Muscle of leg (tissue), 16 donors: ENCODE results near the gene MKNK2. TPM values are rescaled to one million over a fixed set of nuclear protein-coding genes. Genes with fewer than 3 reads are reported as not detected.

Experiments
- DNase-seq: peaks from one replicate; pipeline ENCODE4 v3.0.0; 2013
- H3K27ac ChIP-seq: one replicate; pipeline ENCODE4 v1.5.1; 2013; ENCODE audit warnings: mild to moderate bottlenecking, low read length, control low read depth
- H3K27me3 ChIP-seq: one replicate; pipeline ENCODE4 v1.6.1; 2013; ENCODE audit warnings: low read length; ENCODE audit not compliant: control insufficient read depth, insufficient read depth
- H3K36me3 ChIP-seq: one replicate; pipeline ENCODE4 v1.6.1; 2013; ENCODE audit warnings: low read length; ENCODE audit not compliant: control insufficient read depth, insufficient read depth
- H3K4me1 ChIP-seq: one replicate; pipeline ENCODE4 v1.6.1; 2013; ENCODE audit warnings: low read length; ENCODE audit not compliant: control insufficient read depth, insufficient read depth
- H3K4me3 ChIP-seq: one replicate; pipeline ENCODE4 v1.5.1; 2013; ENCODE audit warnings: low read length, control low read depth
- H3K9me3 ChIP-seq: replicated peaks from 2 replicates; pipeline ENCODE4 v1.6.1; 2013; ENCODE audit warnings: low read depth, low read length; ENCODE audit not compliant: control insufficient read depth
- WGBS: methylation state at CpG from one replicate; pipeline ENCODE4 v1.1.5; 2013; ENCODE audit warnings: missing lambda C conversion rate; ENCODE audit not compliant: insufficient coverage; 5-methylcytosine and 5-hydroxymethylcytosine counted together
- long read RNA-seq, 11 donors: transcript quantifications; one replicate each; lab custom pipeline, GENCODE V29; 2026
- polyA plus RNA-seq, 8 donors: library from polyadenylated mRNA; unstranded; fragments of 120-200 nt; gene quantifications; one replicate each; pipeline versions ENCODE4 v1.2.1 to v1.2.3, GENCODE V29; 2013; ENCODE audit warnings: inconsistent platforms in 1 of 8, low replicate concordance in 1 of 8; ENCODE audit not compliant: insufficient read length in 8 of 8, insufficient read depth in 1 of 8
- total RNA-seq: library from RNA; stranded (reverse); fragments of 120-200 nt; gene quantifications from one replicate; pipeline ENCODE4 v1.2.4, GENCODE V29; 2013

Gene MKNK2
- 64.6 TPM for total RNA-seq
- polyA plus RNA-seq: 100 to 1,000 TPM in 1 of 8 donors, 10 to 100 TPM in 7; 56.9 to 115 (median 76.2) TPM
- long read RNA-seq, donor 1, partial matches to known transcripts: 43 of 51 reads
- long read RNA-seq, donor 1, other reads (novel, unspliced or antisense): 0 of 51 reads
- long read RNA-seq, donor 2, partial matches to known transcripts: 0 of 1 reads
- long read RNA-seq, donor 2, other reads (novel, unspliced or antisense): 0 of 1 reads
- long read RNA-seq, donor 3, transcript MKNK2-201 (14 exons, 3,774 nt): major isoform, 15 of 43 reads
- long read RNA-seq, donor 3, transcript MKNK2-202 (14 exons, 1,744 nt): minor isoform, 6 of 43 reads
- long read RNA-seq, donor 3, transcript MKNK2-211 (4 exons, 875 nt): minor isoform, 6 of 43 reads
- long read RNA-seq, donor 3, partial matches to known transcripts: 0 of 43 reads
- long read RNA-seq, donor 3, other reads (novel, unspliced or antisense): 15 of 43 reads
- long read RNA-seq, donor 4, partial matches to known transcripts: 0 of 4 reads
- long read RNA-seq, donor 4, other reads (novel, unspliced or antisense): 0 of 4 reads
- long read RNA-seq, donor 5, transcript MKNK2-211 (4 exons, 875 nt): minor isoform, 7 of 88 reads
- long read RNA-seq, donor 5, transcript MKNK2-202 (14 exons, 1,744 nt): major isoform, 12 of 88 reads
- long read RNA-seq, donor 5, transcript MKNK2-201 (14 exons, 3,774 nt): minor isoform, 10 of 88 reads
- long read RNA-seq, donor 5, partial matches to known transcripts: 58 of 88 reads
- long read RNA-seq, donor 5, other reads (novel, unspliced or antisense): 0 of 88 reads
- long read RNA-seq, donor 6, transcript MKNK2-201 (14 exons, 3,774 nt): major isoform, 12 of 77 reads
- long read RNA-seq, donor 6, transcript MKNK2-211 (4 exons, 875 nt): minor isoform, 5 of 77 reads
- long read RNA-seq, donor 6, partial matches to known transcripts: 51 of 77 reads
- long read RNA-seq, donor 6, other reads (novel, unspliced or antisense): 5 of 77 reads
- long read RNA-seq, donor 7, transcript MKNK2-201 (14 exons, 3,774 nt): minor isoform, 5 of 17 reads
- long read RNA-seq, donor 7, transcript MKNK2-202 (14 exons, 1,744 nt): major isoform, 6 of 17 reads
- long read RNA-seq, donor 7, partial matches to known transcripts: 5 of 17 reads
- long read RNA-seq, donor 7, other reads (novel, unspliced or antisense): 0 of 17 reads
- long read RNA-seq, donor 8, partial matches to known transcripts: 22 of 28 reads
- long read RNA-seq, donor 8, other reads (novel, unspliced or antisense): 0 of 28 reads
- long read RNA-seq, donor 9, partial matches to known transcripts: 0 of 7 reads
- long read RNA-seq, donor 9, other reads (novel, unspliced or antisense): 0 of 7 reads
- long read RNA-seq, donor 10, partial matches to known transcripts: 5 of 10 reads
- long read RNA-seq, donor 10, other reads (novel, unspliced or antisense): 0 of 10 reads
- long read RNA-seq, donor 11, transcript MKNK2-201 (14 exons, 3,774 nt): major isoform, 12 of 19 reads
- long read RNA-seq, donor 11, partial matches to known transcripts: 0 of 19 reads
- long read RNA-seq, donor 11, other reads (novel, unspliced or antisense): 0 of 19 reads

DNA sequence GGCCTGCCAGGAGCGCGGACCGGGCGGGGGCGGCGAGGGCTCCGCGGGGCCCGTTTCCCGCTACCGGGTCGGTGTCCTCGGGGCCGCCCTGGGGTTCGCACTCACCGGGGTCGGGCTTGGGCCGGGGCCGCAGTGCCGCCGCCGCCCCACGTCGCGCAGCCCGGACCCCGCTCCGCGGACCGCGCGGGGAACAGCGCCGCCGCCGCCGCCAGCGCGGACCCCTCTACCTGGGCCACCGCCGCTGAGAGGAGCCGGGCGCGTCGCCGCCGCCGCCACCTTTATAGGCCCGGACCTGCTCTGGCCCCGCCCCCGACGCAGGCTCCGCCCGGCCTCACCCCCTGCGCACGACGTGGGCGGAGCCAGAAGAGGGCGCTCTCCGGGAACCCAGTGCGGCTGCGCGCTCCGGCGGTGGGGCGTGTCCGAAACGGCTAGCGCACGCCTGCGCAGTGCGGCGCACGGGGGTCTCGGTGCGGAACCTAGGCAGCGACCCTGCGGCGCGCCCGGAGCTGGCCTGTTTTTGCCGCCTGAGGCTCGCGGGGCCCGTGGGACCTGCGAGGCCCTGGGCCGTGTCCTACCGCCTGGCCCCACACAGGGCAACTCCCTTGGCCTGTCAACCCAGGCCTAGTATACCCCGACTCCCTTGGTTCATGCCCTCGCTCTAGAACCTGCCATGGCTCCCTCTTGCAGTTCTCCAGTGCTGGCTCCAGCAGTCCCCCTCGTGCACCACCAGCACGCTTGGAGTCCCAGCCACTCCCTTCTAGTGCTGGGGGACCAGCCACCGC lies at the start of gene MKNK2:
TSS of gene MKNK2 (minus strand) at position 254 of the 782 bp plus-strand sequence. CDS start 393 bp downstream, outside the sequence.
- Histone ChIP-seq H3K4me1 (peaks cover 55% of the 10 kb centered on the region), H3K4me3 (peak within 1 kb of the TSS; percentile 87), H3K27me3 (no peaks in the 10 kb centered on the region), H3K27ac (peak within 1 kb of the TSS; percentile 85), H3K9me3 (no peaks in the 10 kb centered on the region), H3K36me3 (peaks cover 25% of the 10 kb centered on the region)
- WGBS: under 1% methylated on average over 90 of the region's 93 CpGs
- DNase-seq: peak; percentile 94

DNA sequence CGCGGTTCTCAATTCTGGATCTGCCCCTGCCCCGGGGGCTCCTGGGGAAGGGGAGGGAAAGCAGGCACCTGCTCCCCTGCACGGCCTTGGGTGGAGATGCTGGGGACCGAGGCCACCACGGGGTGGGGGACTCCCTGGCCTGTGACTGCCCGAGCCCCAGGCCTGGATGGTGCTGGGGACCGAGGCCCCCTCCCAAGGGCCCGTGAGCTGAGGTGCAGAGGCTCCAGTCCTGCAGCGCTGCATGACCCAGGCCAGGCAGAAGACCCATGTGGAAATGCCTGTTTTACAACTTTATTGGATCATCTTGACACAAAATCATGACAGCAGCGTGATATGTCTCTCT lies 49.6 kb upstream of the MKNK2 start:
- Histone ChIP-seq H3K27ac (no peak overlapping the region), H3K4me3 (no peak overlapping the region), H3K4me1 (peaks cover 13% of the 10 kb centered on the region), H3K9me3 (no peaks in the 10 kb centered on the region), H3K27me3 (no peaks in the 10 kb centered on the region), H3K36me3 (peaks cover 61% of the 10 kb centered on the region)
- DNase-seq: no peak
- WGBS: 83% methylated on average over 5 of the region's 11 CpGs

DNA sequence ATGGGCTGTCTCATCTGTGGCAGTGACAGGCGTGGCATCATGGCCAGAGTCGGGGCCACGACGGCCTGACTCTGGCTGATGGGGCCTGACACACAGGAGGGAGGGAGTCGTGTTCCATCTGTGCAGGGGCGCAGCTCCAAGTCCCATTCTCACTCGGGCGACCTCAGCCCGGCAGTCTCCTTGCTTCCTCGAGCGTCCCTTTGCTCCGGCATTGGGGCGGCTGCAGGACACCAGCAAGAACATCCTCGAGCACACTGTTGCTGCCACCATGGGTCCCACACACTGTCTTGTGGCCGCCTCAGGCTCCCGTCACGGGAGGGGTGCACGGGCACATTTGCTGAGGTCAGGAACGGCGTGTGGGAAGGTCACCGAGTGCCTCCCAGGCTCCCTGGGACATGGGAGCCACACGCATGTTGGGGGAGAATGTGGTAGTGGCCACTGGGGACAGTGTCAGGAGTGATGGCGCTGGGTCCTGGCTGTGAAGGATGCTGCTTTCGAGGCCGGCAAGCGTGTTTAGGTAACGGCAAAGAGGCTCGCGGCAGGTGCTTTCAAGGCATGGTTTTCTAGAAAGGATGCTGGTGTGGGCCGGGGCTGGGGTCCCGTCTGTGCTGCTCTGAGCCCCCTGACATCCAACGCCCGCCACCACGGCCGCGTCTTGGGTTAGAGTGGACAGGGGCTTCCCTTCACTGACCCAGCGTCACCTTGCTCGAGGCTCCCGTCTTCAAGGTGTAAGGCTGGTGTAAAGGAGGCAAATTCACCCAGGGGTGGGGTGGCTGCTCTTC lies 49.1 kb upstream of the MKNK2 start:
- Histone ChIP-seq H3K4me3 (no peak overlapping the region), H3K27ac (no peak overlapping the region), H3K9me3 (no peaks in the 10 kb centered on the region), H3K4me1 (peaks cover 18% of the 10 kb centered on the region), H3K27me3 (no peaks in the 10 kb centered on the region), H3K36me3 (peaks cover 55% of the 10 kb centered on the region)
- DNase-seq: no peak
- WGBS: 78% methylated on average over 36 of the region's 39 CpGs

DNA sequence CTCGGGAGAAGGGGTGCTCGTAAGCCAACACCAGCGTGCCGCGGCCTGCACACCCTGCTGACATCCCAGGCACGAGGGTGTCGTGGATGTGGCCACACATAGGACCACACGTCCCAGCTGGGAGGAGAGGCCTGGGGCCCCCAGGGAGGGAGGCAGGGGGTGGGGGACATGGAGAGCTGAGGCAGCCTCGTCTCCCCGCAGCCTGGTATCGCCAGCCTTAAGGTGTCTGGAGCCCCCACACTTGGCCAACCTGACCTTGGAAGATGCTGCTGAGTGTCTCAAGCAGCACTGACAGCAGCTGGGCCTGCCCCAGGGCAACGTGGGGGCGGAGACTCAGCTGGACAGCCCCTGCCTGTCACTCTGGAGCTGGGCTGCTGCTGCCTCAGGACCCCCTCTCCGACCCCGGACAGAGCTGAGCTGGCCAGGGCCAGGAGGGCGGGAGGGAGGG lies 48.0 kb upstream of the MKNK2 start:
- Histone ChIP-seq H3K27ac (no peak overlapping the region), H3K9me3 (no peaks in the 10 kb centered on the region), H3K4me1 (peaks cover 26% of the 10 kb centered on the region), H3K27me3 (no peaks in the 10 kb centered on the region), H3K36me3 (peaks cover 49% of the 10 kb centered on the region), H3K4me3 (no peak overlapping the region)
- WGBS: 66% methylated on average over 13 of the region's 16 CpGs
- no peak for DNase-seq

DNA sequence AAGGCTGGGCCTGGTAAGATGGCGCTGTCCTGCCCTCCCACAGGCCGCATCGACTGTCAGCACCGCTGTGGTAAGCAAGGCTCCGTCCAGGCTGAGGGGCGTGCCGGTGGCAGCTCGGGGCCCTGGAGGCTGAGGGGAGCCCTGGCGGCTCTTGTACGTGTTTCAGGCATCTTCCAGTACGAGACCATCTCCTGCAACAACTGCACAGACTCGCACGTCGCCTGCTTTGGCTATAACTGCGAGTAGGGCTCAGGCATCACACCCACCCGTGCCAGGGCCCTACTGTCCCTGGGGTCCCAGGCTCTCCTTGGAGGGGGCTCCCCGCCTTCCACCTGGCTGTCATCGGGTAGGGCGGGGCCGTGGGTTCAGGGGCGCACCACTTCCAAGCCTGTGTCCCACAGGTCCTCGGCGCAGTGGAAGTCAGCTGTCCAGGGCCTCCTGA lies 46.9 kb upstream of the MKNK2 start:
- peak; percentile 30 for DNase-seq
- H3K9me3 ChIP-seq: no peaks in the 10 kb centered on the region
- no peak overlapping the region for H3K4me3 ChIP-seq
- H3K27ac ChIP-seq: no peak overlapping the region
- H3K27me3 ChIP-seq: no peaks in the 10 kb centered on the region
- peaks cover 26% of the 10 kb centered on the region for H3K4me1 ChIP-seq
- WGBS: 66% methylated on average over 23 of the region's 23 CpGs
- peaks cover 46% of the 10 kb centered on the region for H3K36me3 ChIP-seq

DNA sequence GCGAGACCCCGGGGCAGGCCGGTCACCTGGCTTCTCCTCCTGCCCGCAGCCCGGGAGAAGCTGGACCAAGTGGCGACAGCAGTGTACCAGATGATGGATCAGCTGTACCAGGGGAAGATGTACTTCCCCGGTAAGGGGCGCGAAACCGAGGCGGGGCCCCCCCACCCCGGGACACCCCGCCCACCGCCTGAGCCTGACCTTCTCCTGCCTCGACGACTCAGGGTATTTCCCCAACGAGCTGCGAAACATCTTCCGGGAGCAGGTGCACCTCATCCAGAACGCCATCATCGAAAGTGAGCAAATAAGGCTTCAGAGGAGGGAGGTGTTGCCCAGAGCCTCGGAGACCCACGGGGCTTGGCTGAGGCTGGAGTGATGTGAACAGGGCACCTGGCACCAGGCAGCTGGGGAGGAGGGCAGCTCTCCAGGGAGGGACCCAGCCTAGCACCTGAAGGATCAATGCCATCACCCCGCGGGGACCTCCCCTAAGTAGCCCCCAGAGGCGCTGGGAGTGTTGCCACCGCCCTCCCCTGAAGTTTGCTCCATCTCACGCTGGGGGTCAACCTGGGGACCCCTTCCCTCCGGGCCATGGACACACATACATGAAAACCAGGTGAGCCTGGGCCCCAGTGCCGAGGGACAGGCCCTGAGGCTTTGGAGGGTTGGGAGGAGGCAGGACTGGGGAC lies 46.3 kb upstream of the MKNK2 start:
- Histone ChIP-seq H3K27ac (peak overlapping the region; percentile 74), H3K36me3 (peaks cover 48% of the 10 kb centered on the region), H3K4me3 (peak overlapping the region; percentile 45), H3K9me3 (no peaks in the 10 kb centered on the region), H3K27me3 (no peaks in the 10 kb centered on the region), H3K4me1 (peaks cover 26% of the 10 kb centered on the region)
- DNase-seq: peak; percentile 38
- WGBS: 19% methylated on average over 24 of the region's 30 CpGs

DNA sequence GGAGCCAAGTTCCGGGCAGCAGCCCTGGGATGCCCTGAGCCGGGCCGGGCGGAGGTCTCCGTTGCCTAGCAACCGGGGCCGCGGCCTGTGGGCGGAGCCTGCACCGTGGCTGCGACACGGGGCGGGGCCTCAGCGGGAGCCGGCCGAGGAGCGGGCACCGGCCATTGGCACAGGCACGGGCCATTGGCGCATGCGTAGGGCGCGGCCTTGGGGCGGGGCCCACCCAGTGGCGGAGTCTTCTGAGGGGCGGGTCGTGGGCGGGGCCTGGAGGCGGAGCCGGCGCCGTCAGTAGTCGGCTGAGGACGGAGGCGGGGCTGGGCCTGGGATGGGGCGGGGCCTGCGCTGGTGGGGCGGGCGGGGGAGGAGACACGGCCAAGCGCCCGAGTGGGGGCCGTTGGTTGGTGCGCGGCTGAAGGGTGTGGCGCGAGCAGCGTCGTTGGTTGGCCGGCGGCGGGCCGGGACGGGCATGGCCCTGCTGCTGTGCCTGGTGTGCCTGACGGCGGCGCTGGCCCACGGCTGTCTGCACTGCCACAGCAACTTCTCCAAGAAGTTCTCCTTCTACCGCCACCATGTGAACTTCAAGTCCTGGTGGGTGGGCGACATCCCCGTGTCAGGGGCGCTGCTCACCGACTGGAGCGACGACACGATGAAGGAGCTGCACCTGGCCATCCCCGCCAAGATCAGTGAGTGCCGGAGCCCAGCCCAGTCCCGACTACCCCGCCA lies 45.6 kb upstream of the MKNK2 start, which contains the start of gene IZUMO4:
TSS of gene IZUMO4 (plus strand) at position 436 of the 723 bp plus-strand sequence. CDS start at position 467, 31 bp downstream.
- DNase-seq: peak; percentile 98
- Histone ChIP-seq H3K36me3 (peaks cover 45% of the 10 kb centered on the region), H3K4me1 (peaks cover 26% of the 10 kb centered on the region), H3K9me3 (no peaks in the 10 kb centered on the region), H3K4me3 (peak within 1 kb of the TSS; percentile 78), H3K27ac (peak within 1 kb of the TSS; percentile 92), H3K27me3 (no peaks in the 10 kb centered on the region)
- under 1% methylated on average over 57 of the region's 70 CpGs for WGBS
